B cell (primary cell): ENCODE results near the gene ARHGAP22. TPM values are rescaled to one million over a fixed set of nuclear protein-coding genes. Genes with fewer than 3 reads are reported as not detected.

ENCODE experiments used
- ATAC-seq: fragments of 200-7000 bp; cut with Tn5 transposase; one replicate; pipeline ENCODE4 v1.10.0; 2021; ENCODE audit warnings: low read depth, mild to moderate bottlenecking, moderate number of reproducible peaks, moderate library complexity
- CTCF ChIA-PET: fragments of 350-600 bp; sonication (Branson Sonifier 250); formaldehyde crosslinking; loops from one replicate; lab custom pipeline; 2021; ENCODE audit warnings: antibody characterized with exemption, inconsistent platforms; lab: Charles Lee
- POLR2A ChIA-PET: fragments of 350-600 bp; sonication (Branson Sonifier 250); formaldehyde crosslinking; loops from one replicate; lab custom pipeline; 2021; ENCODE audit warnings: antibody characterized with exemption; lab: Charles Lee
- DNase-seq: peaks from one replicate; pipeline ENCODE4 v3.0.0; 2013
- H2AFZ ChIP-seq: 2 replicates; pipeline ENCODE4 v1.6.1; 2012; ENCODE audit warnings: mild to moderate bottlenecking, low read depth, low read length; ENCODE audit not compliant: insufficient read depth, poor library complexity, severe bottlenecking
- H3K27ac ChIP-seq, 2 donors: 1 replicate in 1 of 2; 2 replicates in 1 of 2; pipeline ENCODE4 v1.5.1; 2012 to 2013; ENCODE audit warnings: low read length in 2 of 2, mild to moderate bottlenecking in 2 of 2, moderate library complexity in 1 of 2
- H3K27me3 ChIP-seq, 4 experiments: fragments of 200-600 bp in 1 of 4; sonication (generic) in 1 of 4; replicated peaks in 1 of 4; 1 replicate in 2 of 4; 2 replicates in 2 of 4; pipeline versions ENCODE4 v1.6.1 to v1.7.0; 2013 to 2016; ENCODE audit warnings: low read length in 3 of 4, mild to moderate bottlenecking in 2 of 4, mixed read lengths in 1 of 4, moderate library complexity in 1 of 4; ENCODE audit not compliant: insufficient read depth in 4 of 4, control insufficient read depth in 3 of 4; ENCODE audit errors: control extremely low read depth in 1 of 4
- H3K36me3 ChIP-seq, 2 experiments: replicated peaks in 1 of 2; 1 replicate in 1 of 2; 2 replicates in 1 of 2; pipeline versions ENCODE4 v1.6.1 to v1.7.1; 2013; ENCODE audit warnings: low read length in 1 of 2; ENCODE audit not compliant: insufficient read depth in 2 of 2, control insufficient read depth in 1 of 2; ENCODE audit errors: control extremely low read depth in 1 of 2, extremely low read depth in 1 of 2
- H3K4me1 ChIP-seq, 2 donors: fragments of 200-600 bp in 1 of 2; sonication (generic) in 1 of 2; 1 replicate in 1 of 2; 2 replicates in 1 of 2; pipeline versions ENCODE4 v1.5.1 to v1.6.1; 2013 to 2017; ENCODE audit warnings: low read length in 2 of 2; ENCODE audit not compliant: control insufficient read depth in 2 of 2, insufficient read depth in 2 of 2
- H3K4me2 ChIP-seq: replicated peaks from 2 replicates; pipeline ENCODE3; 2012; ENCODE audit warnings: mild to moderate bottlenecking, low read depth, low read length; ENCODE audit not compliant: poor library complexity, severe bottlenecking
- H3K4me3 ChIP-seq, 5 experiments: fragments of 200-600 bp in 1 of 5; sonication (generic) in 1 of 5; 1 replicate in 3 of 5; 2 replicates in 2 of 5; pipeline versions ENCODE4 v1.5.1 to v1.7.0; 2011 to 2016; ENCODE audit warnings: low read length in 4 of 5, mild to moderate bottlenecking in 4 of 5, low read depth in 2 of 5, control low read depth in 1 of 5, moderate library complexity in 1 of 5; ENCODE audit not compliant: insufficient read depth in 1 of 5; ENCODE audit errors: control extremely low read depth in 1 of 5, extremely low read depth in 1 of 5
- H3K79me2 ChIP-seq: fragments of 200-600 bp; sonication (generic); one replicate; pipeline ENCODE4 v1.6.0; 2016; ENCODE audit warnings: low read length; ENCODE audit not compliant: control insufficient read depth, insufficient read depth
- H3K9ac ChIP-seq: fragments of 200-600 bp; sonication (generic); 2 replicates; pipeline ENCODE4 v1.6.1; 2017; ENCODE audit warnings: mild to moderate bottlenecking, low read length, moderate library complexity
- H3K9me3 ChIP-seq, 3 donors: one replicate each; pipeline versions ENCODE4 v1.6.1 to v1.7.1; 2013; ENCODE audit warnings: low read length in 2 of 3; ENCODE audit not compliant: control insufficient read depth in 2 of 3, insufficient read depth in 1 of 3; ENCODE audit errors: control extremely low read depth in 1 of 3
- H4K20me1 ChIP-seq: 2 replicates; pipeline ENCODE4 v1.6.0; 2012; ENCODE audit warnings: mild to moderate bottlenecking, low read length; ENCODE audit not compliant: insufficient read depth, control insufficient read depth, poor library complexity, severe bottlenecking
- H3K27ac Mint-ChIP-seq: one replicate; pipeline ENCODE4 v1.8.0; 2021; ENCODE audit warnings: mixed read lengths
- H3K27me3 Mint-ChIP-seq: one replicate; pipeline ENCODE4 v1.8.0; 2021; ENCODE audit warnings: mixed read lengths
- H3K4me1 Mint-ChIP-seq: one replicate; pipeline ENCODE4 v1.8.0; 2021; ENCODE audit warnings: mixed read lengths
- H3K4me3 Mint-ChIP-seq: one replicate; pipeline ENCODE4 v1.8.0; 2021; ENCODE audit warnings: mixed read lengths
- H3K9me3 Mint-ChIP-seq: one replicate; pipeline ENCODE4 v1.8.0; 2022; ENCODE audit warnings: mixed read lengths; ENCODE audit not compliant: insufficient read depth
- EZH2 ChIP-seq: IDR thresholded peaks from 2 replicates; pipeline ENCODE4 v1.6.1; 2012; ENCODE audit warnings: borderline replicate concordance, low read depth, mild to moderate bottlenecking, moderate library complexity, low read length; ENCODE audit not compliant: insufficient read depth, poor library complexity, severe bottlenecking
- WGBS: methylation state at CpG from one replicate; pipeline ENCODE4 v1.1.5; 2013; ENCODE audit warnings: missing lambda C conversion rate; ENCODE audit not compliant: insufficient coverage; 5-methylcytosine and 5-hydroxymethylcytosine counted together
- intact Hi-C: fragments of 100-400 bp; cut with micrococcal nuclease; formaldehyde crosslinking; loops from one replicate; pipeline ENCODE4 v1.10.0; 2022
- polyA plus RNA-seq: library from polyadenylated mRNA; depleted of rRNA; stranded (reverse); fragments of >200 nt; gene quantifications from 2 replicates; pipeline ENCODE4 v1.2.3, GENCODE V29; 2012
- total RNA-seq, 2 donors: library from RNA; stranded (reverse); fragments of 120-200 nt in 1 of 2; gene quantifications; 1 replicate in 1 of 2; 2 replicates in 1 of 2; pipeline versions ENCODE4 v1.2.3 to v1.2.4, GENCODE V29; 2013 to 2022
- TF ChIP-seq, protein P1 (sequence below): fragments of 200-600 bp; IDR thresholded peaks from one replicate; pipeline ENCODE4 v1.8.0; 2022; ENCODE audit warnings: antibody characterized with exemption, mild to moderate bottlenecking

ARHGAP22 gene
- total and polyA plus RNA-seq, 2 donors (not counting 1 experiment from before 2014, with no cell fraction given) = 1.9 to 2.0 TPM

DNA sequence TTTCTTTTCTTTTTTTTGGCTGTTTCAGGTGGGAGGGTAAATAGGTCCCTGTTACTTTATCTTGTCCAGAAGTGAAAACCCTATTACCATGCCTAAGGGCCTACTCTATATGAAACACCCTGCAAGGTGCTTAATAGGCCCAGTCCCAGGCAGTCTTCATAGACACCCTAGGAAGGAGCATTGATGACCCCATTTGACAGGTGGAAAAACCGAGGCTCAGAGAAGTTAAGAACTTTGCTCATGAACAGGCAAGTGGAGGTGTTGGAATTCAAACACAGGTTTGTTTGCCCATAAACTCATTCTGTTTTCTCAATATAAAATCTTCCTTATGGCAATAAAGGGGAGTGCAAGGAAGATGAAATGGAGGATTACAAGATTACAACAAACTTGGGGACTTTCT lies 115.8 kb downstream of the ARHGAP22 start:
- peaks cover 0 to 4% (median 1%) of the 10 kb centered on the region in 4 experiments for H3K27me3 ChIP-seq
- H3K9me3 ChIP-seq = no peaks in the 10 kb centered on the region
- ChIA-PET CTCF (no interaction called here), POLR2A (no interaction called here)
- H3K4me1 ChIP-seq = no peaks in the 10 kb centered on the region
- no CpG with 5 or more reads among the region's 1 CpG for WGBS
- peaks cover 10% of the 10 kb centered on the region for H3K4me1 Mint-ChIP-seq
- H3K9ac ChIP-seq = no peak overlapping the region
- intact Hi-C loops = no loop called here
- no peak overlapping the region for H3K27ac ChIP-seq
- TF ChIP-seq, protein P1, sequence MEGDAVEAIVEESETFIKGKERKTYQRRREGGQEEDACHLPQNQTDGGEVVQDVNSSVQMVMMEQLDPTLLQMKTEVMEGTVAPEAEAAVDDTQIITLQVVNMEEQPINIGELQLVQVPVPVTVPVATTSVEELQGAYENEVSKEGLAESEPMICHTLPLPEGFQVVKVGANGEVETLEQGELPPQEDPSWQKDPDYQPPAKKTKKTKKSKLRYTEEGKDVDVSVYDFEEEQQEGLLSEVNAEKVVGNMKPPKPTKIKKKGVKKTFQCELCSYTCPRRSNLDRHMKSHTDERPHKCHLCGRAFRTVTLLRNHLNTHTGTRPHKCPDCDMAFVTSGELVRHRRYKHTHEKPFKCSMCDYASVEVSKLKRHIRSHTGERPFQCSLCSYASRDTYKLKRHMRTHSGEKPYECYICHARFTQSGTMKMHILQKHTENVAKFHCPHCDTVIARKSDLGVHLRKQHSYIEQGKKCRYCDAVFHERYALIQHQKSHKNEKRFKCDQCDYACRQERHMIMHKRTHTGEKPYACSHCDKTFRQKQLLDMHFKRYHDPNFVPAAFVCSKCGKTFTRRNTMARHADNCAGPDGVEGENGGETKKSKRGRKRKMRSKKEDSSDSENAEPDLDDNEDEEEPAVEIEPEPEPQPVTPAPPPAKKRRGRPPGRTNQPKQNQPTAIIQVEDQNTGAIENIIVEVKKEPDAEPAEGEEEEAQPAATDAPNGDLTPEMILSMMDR = no peak
- TF ChIP-seq EZH2 = no peak
- H3K4me3 ChIP-seq = no peak overlapping the region
- H4K20me1 ChIP-seq = no peaks in the 10 kb centered on the region
- peaks cover 53% of the 10 kb centered on the region for H3K27me3 Mint-ChIP-seq
- H3K36me3 ChIP-seq = no peaks in the 10 kb centered on the region
- no peak overlapping the region for H3K27ac Mint-ChIP-seq
- H3K4me2 ChIP-seq = no peak overlapping the region
- DNase-seq = no peak
- ATAC-seq = no peak
- H2AFZ ChIP-seq = no peak overlapping the region
- H3K4me3 Mint-ChIP-seq = no peak overlapping the region
- no peaks in the 10 kb centered on the region for H3K79me2 ChIP-seq
- H3K9me3 Mint-ChIP-seq = no peaks in the 10 kb centered on the region

DNA sequence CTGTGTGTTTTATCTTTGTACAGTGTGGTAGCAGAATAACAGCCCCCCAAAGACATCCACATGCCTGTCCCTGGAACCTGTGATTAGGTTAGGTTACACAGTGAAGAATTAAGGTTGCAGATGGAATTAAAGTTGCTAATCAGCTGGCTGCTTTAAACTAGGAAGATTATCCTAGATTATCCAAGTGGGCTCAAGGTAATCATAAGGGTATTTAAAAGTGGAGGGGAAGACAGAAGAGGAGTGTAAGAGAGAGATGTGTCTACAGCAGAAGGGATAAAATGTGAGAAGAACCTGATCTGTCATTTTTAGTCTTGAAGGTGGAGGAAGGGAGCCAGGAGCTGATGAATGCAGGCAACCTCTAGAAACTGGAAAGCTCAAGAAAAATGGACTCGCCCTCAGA lies 117.6 kb downstream of the ARHGAP22 start:
- no peaks in the 10 kb centered on the region for H3K79me2 ChIP-seq
- no peaks in the 10 kb centered on the region for H3K4me1 Mint-ChIP-seq
- H3K27ac ChIP-seq = no peak overlapping the region
- no peaks in the 10 kb centered on the region for H4K20me1 ChIP-seq
- peaks cover 55% of the 10 kb centered on the region for H3K27me3 Mint-ChIP-seq
- H3K27ac Mint-ChIP-seq = no peak overlapping the region
- H3K4me3 Mint-ChIP-seq = no peak overlapping the region
- no peak overlapping the region for H3K4me2 ChIP-seq
- no peaks in the 10 kb centered on the region for H3K36me3 ChIP-seq
- no peaks in the 10 kb centered on the region for H3K27me3 ChIP-seq
- no peak overlapping the region for H3K4me3 ChIP-seq
- DNase-seq (no peak), ATAC-seq (no peak)
- no CpG with 5 or more reads among the region's 1 CpG for WGBS
- no peaks in the 10 kb centered on the region for H3K9me3 Mint-ChIP-seq
- H3K9ac ChIP-seq = no peak overlapping the region
- intact Hi-C loops = no loop called here
- no peak overlapping the region for H2AFZ ChIP-seq
- TF ChIP-seq EZH2 = no peak
- TF ChIP-seq, protein P1 = no peak
- CTCF ChIA-PET = interaction anchor here (0.6 kb wide), 1 partner anchor 169 kb away, joined by 3 read pairs; no protein-coding TSS in a partner anchor
- no peaks in the 10 kb centered on the region for H3K4me1 ChIP-seq
- H3K9me3 ChIP-seq = no peaks in the 10 kb centered on the region
- POLR2A ChIA-PET = no interaction called here
